ENCODE results near the gene PIEZO2.

Gene PIEZO2

DNA sequence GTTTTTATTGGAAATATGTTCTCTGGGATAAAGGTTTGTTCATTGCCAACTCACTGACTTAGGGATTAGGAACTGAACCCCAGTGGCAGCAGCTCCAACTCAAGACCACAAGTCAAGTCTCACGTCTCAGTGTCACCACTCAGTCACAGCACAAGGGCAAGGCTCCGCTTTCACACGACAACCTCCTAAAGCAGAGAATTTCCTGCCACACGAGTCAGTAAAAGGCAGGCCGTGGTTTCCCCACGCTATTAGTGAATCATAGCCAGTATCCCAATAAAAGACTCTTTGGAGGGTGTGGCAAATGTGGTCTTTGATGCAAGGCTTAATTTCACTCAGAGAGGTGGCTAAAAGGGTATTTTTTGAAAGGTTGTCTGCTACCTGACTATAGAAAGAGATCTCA, 57.6 kb downstream of the PIEZO2 start:
- TF ChIP-seq, protein P1, sequence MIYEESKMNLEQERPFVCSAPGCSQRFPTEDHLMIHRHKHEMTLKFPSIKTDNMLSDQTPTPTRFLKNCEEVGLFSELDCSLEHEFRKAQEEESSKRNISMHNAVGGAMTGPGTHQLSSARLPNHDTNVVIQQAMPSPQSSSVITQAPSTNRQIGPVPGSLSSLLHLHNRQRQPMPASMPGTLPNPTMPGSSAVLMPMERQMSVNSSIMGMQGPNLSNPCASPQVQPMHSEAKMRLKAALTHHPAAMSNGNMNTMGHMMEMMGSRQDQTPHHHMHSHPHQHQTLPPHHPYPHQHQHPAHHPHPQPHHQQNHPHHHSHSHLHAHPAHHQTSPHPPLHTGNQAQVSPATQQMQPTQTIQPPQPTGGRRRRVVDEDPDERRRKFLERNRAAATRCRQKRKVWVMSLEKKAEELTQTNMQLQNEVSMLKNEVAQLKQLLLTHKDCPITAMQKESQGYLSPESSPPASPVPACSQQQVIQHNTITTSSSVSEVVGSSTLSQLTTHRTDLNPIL (CRISPR knock-in tag; IDR thresholded peaks at IDR 0.05; ENCODE audit: low read depth), result no peak
- TF ChIP-seq RARB (CRISPR knock-in tag; IDR thresholded peaks at IDR 0.05) (no peak), GLIS3 (CRISPR knock-in tag; IDR thresholded peaks at IDR 0.05) (no peak), CSDC2 (CRISPR knock-in tag; IDR thresholded peaks at IDR 0.05) (no peak), ZNF70 (CRISPR knock-in tag; IDR thresholded peaks at IDR 0.05) (no peak), ZNF565 (CRISPR knock-in tag; conservative IDR thresholded peaks at IDR 0.05; ENCODE audit: low read depth) (no peak), TOX (CRISPR knock-in tag; IDR thresholded peaks at IDR 0.05; ENCODE audit: borderline replicate concordance) (no peak), TCF4 (CRISPR knock-in tag; IDR thresholded peaks at IDR 0.05; ENCODE audit: borderline replicate concordance) (no peak)
- TF ChIP-seq, protein P2, sequence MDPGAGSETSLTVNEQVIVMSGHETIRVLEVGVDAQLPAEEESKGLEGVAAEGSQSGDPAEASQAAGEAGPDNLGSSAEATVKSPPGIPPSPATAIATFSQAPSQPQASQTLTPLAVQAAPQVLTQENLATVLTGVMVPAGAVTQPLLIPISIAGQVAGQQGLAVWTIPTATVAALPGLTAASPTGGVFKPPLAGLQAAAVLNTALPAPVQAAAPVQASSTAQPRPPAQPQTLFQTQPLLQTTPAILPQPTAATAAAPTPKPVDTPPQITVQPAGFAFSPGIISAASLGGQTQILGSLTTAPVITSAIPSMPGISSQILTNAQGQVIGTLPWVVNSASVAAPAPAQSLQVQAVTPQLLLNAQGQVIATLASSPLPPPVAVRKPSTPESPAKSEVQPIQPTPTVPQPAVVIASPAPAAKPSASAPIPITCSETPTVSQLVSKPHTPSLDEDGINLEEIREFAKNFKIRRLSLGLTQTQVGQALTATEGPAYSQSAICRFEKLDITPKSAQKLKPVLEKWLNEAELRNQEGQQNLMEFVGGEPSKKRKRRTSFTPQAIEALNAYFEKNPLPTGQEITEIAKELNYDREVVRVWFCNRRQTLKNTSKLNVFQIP (CRISPR knock-in tag; IDR thresholded peaks at IDR 0.05; ENCODE audit: borderline replicate concordance, low read depth), result no peak
- no peak for ATAC-seq

GRCh38 chr18:11089931-11090715, 59.2 kb downstream of the PIEZO2 start:
- no peak for ATAC-seq
- TF ChIP-seq ZNF8 (CRISPR knock-in tag; IDR thresholded peaks at IDR 0.05), result no peak

DNA sequence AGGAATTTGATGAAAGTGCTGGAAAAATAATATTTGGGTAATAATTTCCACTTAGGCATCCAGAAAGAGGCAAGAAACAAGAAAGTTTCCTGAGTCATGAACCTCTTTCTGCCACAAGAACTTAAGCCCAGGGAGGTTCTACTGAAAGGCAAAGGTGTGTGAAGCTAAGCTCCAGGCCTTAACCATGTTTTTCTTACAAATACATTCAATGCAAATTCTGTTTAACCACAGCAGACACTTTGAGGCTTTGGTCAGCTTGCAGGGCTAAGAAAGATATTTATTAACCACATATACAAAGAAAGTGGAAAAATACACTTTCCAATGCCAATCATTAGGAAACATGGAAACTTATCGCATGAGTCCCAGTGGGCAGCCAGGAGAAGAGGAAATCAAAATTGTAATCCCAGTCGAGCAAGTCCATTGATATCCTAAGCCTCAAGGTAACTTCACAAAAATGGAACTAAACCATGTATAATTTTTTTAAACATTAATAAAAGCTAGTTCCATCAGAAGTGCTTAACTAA, 68.3 kb downstream of the PIEZO2 start:
- no peak for ATAC-seq

More for the DNA sequence above, 68.3 kb downstream of the PIEZO2 start:
- TF ChIP-seq ZC3H10 (CRISPR knock-in tag; IDR thresholded peaks at IDR 0.05) (no peak), PPARA (CRISPR knock-in tag; IDR thresholded peaks at IDR 0.05; ENCODE audit: borderline replicate concordance) (no peak), ZNF8 (CRISPR knock-in tag; IDR thresholded peaks at IDR 0.05) (no peak), TSHZ2 (CRISPR knock-in tag; IDR thresholded peaks at IDR 0.05) (no peak), GLIS3 (CRISPR knock-in tag; IDR thresholded peaks at IDR 0.05) (no peak), OSR1 (CRISPR knock-in tag; IDR thresholded peaks at IDR 0.05) (no peak), SNAI2 (CRISPR knock-in tag; IDR thresholded peaks at IDR 0.05) (no peak), TCF4 (CRISPR knock-in tag; IDR thresholded peaks at IDR 0.05; ENCODE audit: borderline replicate concordance) (no peak), ESRRG (CRISPR knock-in tag; IDR thresholded peaks at IDR 0.05) (no peak), ZNF565 (CRISPR knock-in tag; conservative IDR thresholded peaks at IDR 0.05; ENCODE audit: low read depth) (no peak), ZFP30 (CRISPR knock-in tag; IDR thresholded peaks at IDR 0.05) (no peak), RARB (CRISPR knock-in tag; IDR thresholded peaks at IDR 0.05) (no peak), ZNF70 (CRISPR knock-in tag; IDR thresholded peaks at IDR 0.05) (no peak), CSRNP3 (CRISPR knock-in tag; IDR thresholded peaks at IDR 0.05) (no peak)
- TF ChIP-seq, protein P1 (CRISPR knock-in tag; IDR thresholded peaks at IDR 0.05; ENCODE audit: low read depth), result no peak

All from SK-N-SH treated with all-trans-retinoic acid at 6 μM for 48 hours (cell line).